ENCODE data around the gene FBXW2.

GRCh38 chr9:120764476-120764875 lies 28.7 kb downstream of the FBXW2 start:
- TF ChIP-seq POLR2A (IDR thresholded peaks at IDR 0.05), result no peak
- no peak for TF ChIP-seq CTCF (IDR thresholded peaks at IDR 0.05)
